Tibial nerve (tissue), 4 donors: Measurements from ENCODE around the gene IGHMBP2. TPM values are rescaled to one million over a fixed set of nuclear protein-coding genes. Genes with fewer than 3 reads are reported as not detected.

Source experiments
- DNase-seq, 2 donors: peaks; one replicate each; pipeline ENCODE4 v3.0.0-alpha.2; 2019; ENCODE audit warnings: low spot score in 2 of 2
- H3K27ac ChIP-seq, 4 donors: fragments of 200-600 bp; sonication (generic) in 3 of 4; one replicate each; pipeline ENCODE4 v1.5.1; 2017 to 2019; ENCODE audit warnings: mild to moderate bottlenecking in 1 of 4
- H3K27me3 ChIP-seq, 2 donors: fragments of 200-600 bp; sonication (generic) in 1 of 2; one replicate each; pipeline versions ENCODE4 v1.5.1 to v1.6.0; 2017 to 2019
- H3K36me3 ChIP-seq, 3 donors: fragments of 200-600 bp; sonication (generic); one replicate each; pipeline ENCODE4 v1.5.1; 2018 to 2019
- H3K4me1 ChIP-seq, 4 donors: fragments of 200-600 bp; sonication (generic) in 3 of 4; one replicate each; pipeline ENCODE4 v1.5.1; 2017 to 2019
- H3K4me3 ChIP-seq, 4 donors: fragments of 200-600 bp; sonication (generic) in 3 of 4; one replicate each; pipeline ENCODE4 v1.5.1; 2017 to 2019; ENCODE audit warnings: mild to moderate bottlenecking in 1 of 4, moderate library complexity in 1 of 4
- H3K9me3 ChIP-seq, 4 donors: fragments of 200-600 bp; sonication (generic) in 3 of 4; one replicate each; pipeline ENCODE4 v1.5.1; 2017 to 2019
- CTCF ChIP-seq, 5 experiments: fragments of 200-600 bp in 3 of 5; fragments of 450-650 bp in 2 of 5; sonication (generic) in 3 of 5; IDR thresholded peaks; one replicate each; pipeline ENCODE4 v1.5.1; 2016 to 2019; ENCODE audit warnings: antibody characterized with exemption in 5 of 5, mild to moderate bottlenecking in 3 of 5, moderate library complexity in 2 of 5
- EP300 ChIP-seq, 2 donors: sonication (generic); formaldehyde crosslinking; IDR thresholded peaks; one replicate each; pipeline ENCODE4 v1.6.1; 2017; ENCODE audit warnings: antibody characterized with exemption in 2 of 2, mild to moderate bottlenecking in 1 of 2
- POLR2A ChIP-seq, 2 donors: fragments of 450-650 bp; IDR thresholded peaks; one replicate each; pipeline ENCODE4 v1.6.1; 2017; ENCODE audit warnings: antibody characterized with exemption in 2 of 2, mild to moderate bottlenecking in 2 of 2, moderate library complexity in 2 of 2
- total RNA-seq, 4 donors: library from RNA; depleted of rRNA; stranded (reverse); fragments of >200 nt; gene quantifications; one replicate each; pipeline ENCODE4 v1.1.0, GENCODE V29; 2016

IGHMBP2 gene
- total RNA-seq, 4 donors from 2014 or later = 12.9 to 29.4 (median 22.3) TPM

- H3K36me3 ChIP-seq = no peaks in the 10 kb centered on the region
- TF ChIP-seq CTCF (IDR thresholded peaks at IDR 0.05) (no peak), POLR2A (IDR thresholded peaks at IDR 0.05) (no peak), EP300 (IDR thresholded peaks at IDR 0.05) (no peak)
These were observed 84.8 kb downstream of the IGHMBP2 start for GRCh38 chr11:68988491-68988890.

More at GRCh38 chr11:68988491-68988890, 84.8 kb downstream of the IGHMBP2 start:
- peaks cover 0 to 4% of the 10 kb centered on the region in 2 donors for H3K27me3 ChIP-seq
- H3K27ac ChIP-seq = no peak overlapping the region
- H3K4me1 ChIP-seq = no peaks in the 10 kb centered on the region
- no peak overlapping the region for H3K4me3 ChIP-seq
- H3K9me3 ChIP-seq = peaks cover 0 to 5% (median 2%) of the 10 kb centered on the region in 4 donors
- DNase-seq = no peak

Other genes with a start within 250 kb of the IGHMBP2 start
- 1 to 10 TPM in 1 of 4 donors, not detected in 3; 3.3 TPM for gene GAL, start 219.3 kb upstream of the IGHMBP2 start, total RNA-seq
- gene TESMIN, start 152.4 kb upstream of the IGHMBP2 start, total RNA-seq = under 1 TPM in 1 of 4 donors, not detected in 3; 0.42 TPM
- 10 to 100 TPM; 32.9 to 84.9 (median 49.2) TPM for gene CPT1A, start 62.0 kb upstream of the IGHMBP2 start, total RNA-seq
- gene MRPL21, start 59 bp upstream of the IGHMBP2 start, total RNA-seq = 10 to 100 TPM; 35.9 to 78.0 (median 49.8) TPM
- not detected for gene MRGPRD, start 77.1 kb downstream of the IGHMBP2 start, total RNA-seq
- 10 to 100 TPM; 34.2 to 67.9 (median 46.3) TPM for gene MRGPRF, start 109.4 kb downstream of the IGHMBP2 start, total RNA-seq
- gene TPCN2, start 145.0 kb downstream of the IGHMBP2 start, total RNA-seq = 10 to 100 TPM; 27.1 to 36.1 (median 31.3) TPM